K562 (cell line): ENCODE data around the gene CD93. TPM values are rescaled to one million over a fixed set of nuclear protein-coding genes. Genes with fewer than 3 reads are reported as not detected.
A peak's percentile ranks its signal among the peaks of the same experiment; 100 is the strongest.

Source experiments
- ATAC-seq: fragments of 200-7000 bp; cut with Tn5 transposase; 3 replicates; pipeline ENCODE4 v1.9.1; 2020; ENCODE audit warnings: moderate library complexity
- BruUV-seq: library from RNA; stranded (reverse); fragments of 400-500 nt; replicated peaks from 2 replicates; lab custom pipeline; 2021; lab: Mats Ljungman, UMichigan
- CTCF ChIA-PET: fragments of 300-600 bp; formaldehyde crosslinking; extraction: SDS; loops from one replicate; lab custom pipeline; 2021; ENCODE audit warnings: low intra/inter-chr PET ratio; lab: Yijun Ruan, JAX
- POLR2A ChIA-PET: fragments of 300-600, 350-650 bp; sonication (Branson Sonifier 250); formaldehyde crosslinking; extraction: SDS; loops from one replicate; lab custom pipeline; 2021; ENCODE audit warnings: antibody characterized with exemption, inconsistent platforms; lab: Yijun Ruan, JAX
- DNase-seq, 4 experiments: peaks; one replicate each; pipeline versions ENCODE4 v3.0.0 to v3.0.0-alpha.2; 2011 to 2018; ENCODE audit warnings: low spot score in 3 of 4, mixed read lengths in 3 of 4; ENCODE audit errors: extremely low read depth in 1 of 4
- FAIRE-seq: peaks from 2 replicates; lab custom pipeline; 2011; peaks lifted over from hg19 to GRCh38; lab: Jason Lieb, UNC
- H2AFZ ChIP-seq: 2 replicates; pipeline ENCODE4 v1.6.0; 2011; ENCODE audit warnings: low read depth, low read length, control low read depth, inconsistent platforms
- H3K27ac ChIP-seq: fragments of 200-600 bp; 3 replicates; pipeline ENCODE4 v1.8.0; 2011; ENCODE audit warnings: low read depth, mild to moderate bottlenecking, control low read depth, inconsistent platforms, low read length, moderate library complexity, mixed read lengths; ENCODE audit errors: extremely low read depth
- H3K27me3 ChIP-seq, 2 experiments: fragments of 300-600 bp in 1 of 2; 2 replicates in 1 of 2; 3 replicates in 1 of 2; pipeline versions ENCODE4 v1.6.0 to v1.8.0; 2011; ENCODE audit warnings: inconsistent platforms in 2 of 2, low read length in 2 of 2, mild to moderate bottlenecking in 1 of 2, mixed read lengths in 1 of 2, moderate library complexity in 1 of 2; ENCODE audit not compliant: control insufficient read depth in 2 of 2, insufficient read depth in 2 of 2
- H3K36me3 ChIP-seq: fragments of 300-600 bp; 3 replicates; pipeline ENCODE4 v1.8.0; 2011; ENCODE audit warnings: mild to moderate bottlenecking, low read length, inconsistent platforms; ENCODE audit not compliant: control insufficient read depth, insufficient read depth
- H3K4me1 ChIP-seq, 2 experiments: fragments of 200-600 bp in 1 of 2; replicated peaks in 1 of 2; 2 replicates in 1 of 2; 3 replicates in 1 of 2; pipeline versions ENCODE4 v1.5.1 to v1.8.0; 2011; ENCODE audit warnings: inconsistent platforms in 2 of 2, low read length in 2 of 2, mild to moderate bottlenecking in 1 of 2, mixed read lengths in 1 of 2, moderate library complexity in 1 of 2; ENCODE audit not compliant: control insufficient read depth in 2 of 2, insufficient read depth in 2 of 2
- H3K4me2 ChIP-seq: 2 replicates; pipeline ENCODE4 v1.6.1; 2011; ENCODE audit warnings: low read length, control low read depth, inconsistent platforms, mixed read lengths; ENCODE audit not compliant: insufficient read depth
- H3K4me3 ChIP-seq: fragments of 200-600 bp; sonication (generic), shearing (Covaris generic); 2 replicates; pipeline ENCODE4 v1.5.1; 2016; ENCODE audit warnings: control low read depth, inconsistent platforms
- H3K79me2 ChIP-seq: fragments of 200-600 bp; 3 replicates; pipeline ENCODE4 v1.8.0; 2011; ENCODE audit warnings: low read length, inconsistent platforms; ENCODE audit not compliant: control insufficient read depth, insufficient read depth
- H3K9ac ChIP-seq, 2 experiments: 2 replicates each; pipeline versions ENCODE4 v1.6.0 to v1.6.1; 2011; ENCODE audit warnings: low read depth in 2 of 2, low read length in 2 of 2, control low read depth in 1 of 2, inconsistent platforms in 1 of 2, mild to moderate bottlenecking in 1 of 2, mixed read lengths in 1 of 2; ENCODE audit not compliant: insufficient read depth in 1 of 2
- H3K9me1 ChIP-seq: one replicate; pipeline ENCODE4 v1.6.0; 2011; ENCODE audit warnings: inconsistent platforms, mild to moderate bottlenecking, low read length, moderate library complexity; ENCODE audit not compliant: control insufficient read depth, insufficient read depth
- H3K9me3 ChIP-seq: replicated peaks from 2 replicates; pipeline ENCODE4 v1.5.1; 2011; ENCODE audit warnings: low read depth, low read length, inconsistent platforms; ENCODE audit not compliant: control insufficient read depth, insufficient read depth
- H4K20me1 ChIP-seq: replicated peaks from 2 replicates; pipeline ENCODE4 v1.6.1; 2011; ENCODE audit warnings: low read length, inconsistent platforms, mixed read lengths; ENCODE audit not compliant: control insufficient read depth, insufficient read depth
- CXXC5 ChIP-seq: fragments of 250-450 bp; sonication (Bioruptor Pico); IDR thresholded peaks from 2 replicates; pipeline ENCODE4 v1.8.0; 2022; ENCODE audit warnings: inconsistent platforms, mild to moderate bottlenecking, moderate library complexity
- EP300 ChIP-seq: IDR thresholded peaks from 2 replicates; pipeline ENCODE4 v1.6.1; 2012; ENCODE audit warnings: low read length, improper control_type of control experiment
- ID3 ChIP-seq, 2 experiments: fragments of 250-450 bp in 1 of 2; fragments of 450-650 bp in 1 of 2; sonication (Bioruptor Pico) in 1 of 2; IDR thresholded peaks; 2 replicates each; pipeline versions ENCODE4 v1.6.1 to v1.8.0; 2016 to 2021; ENCODE audit warnings: mild to moderate bottlenecking in 2 of 2, moderate library complexity in 2 of 2, missing compliant biosample characterization in 1 of 2, missing genetic modification characterization in 1 of 2
- KDM5B ChIP-seq: fragments of 200-600 bp; sonication (generic); IDR thresholded peaks from 2 replicates; pipeline ENCODE4 v1.6.1; 2012; ENCODE audit warnings: low read depth, mild to moderate bottlenecking, moderate library complexity, low read length, control low read depth, inconsistent platforms; ENCODE audit not compliant: insufficient replicate concordance
- LEF1 ChIP-seq: fragments of 450-650 bp; IDR thresholded peaks from 2 replicates; pipeline ENCODE4 v1.6.1; 2016; ENCODE audit warnings: mild to moderate bottlenecking
- NR2C2 ChIP-seq, 2 experiments: fragments of 200-800 bp in 1 of 2; sonication (Bioruptor generic) in 1 of 2; sonication (generic) in 1 of 2; formaldehyde crosslinking in 1 of 2; IDR thresholded peaks; 2 replicates each; pipeline versions ENCODE4 v1.6.1 to v1.8.0; 2016 to 2022; ENCODE audit warnings: mild to moderate bottlenecking in 1 of 2, missing compliant biosample characterization in 1 of 2, missing genetic modification characterization in 1 of 2, missing genetic modification reagents in 1 of 2
- PTRF ChIP-seq: fragments of 450-650 bp; IDR thresholded peaks from 2 replicates; pipeline ENCODE4 v1.6.1; 2016; ENCODE audit warnings: mild to moderate bottlenecking, missing genetic modification characterization, missing compliant biosample characterization
- SMAD3 ChIP-seq: fragments of 450-650 bp; formaldehyde crosslinking; conservative IDR thresholded peaks from 2 replicates; pipeline ENCODE4 v1.4.0; 2020; ENCODE audit warnings: mild to moderate bottlenecking
- SMARCA4 ChIP-seq: fragments of 450-650 bp; IDR thresholded peaks from 2 replicates; pipeline ENCODE4 v1.6.1; 2016
- ZNF175 ChIP-seq: fragments of 200-800 bp; sonication (Bioruptor generic); IDR thresholded peaks from 2 replicates; pipeline ENCODE4 v1.6.1; 2016; ENCODE audit warnings: low read depth, mild to moderate bottlenecking, missing genetic modification characterization, missing compliant biosample characterization
- ZNF212 ChIP-seq: fragments of 450-650 bp; formaldehyde crosslinking; IDR thresholded peaks from 2 replicates; pipeline ENCODE4 v1.4.0; 2020; ENCODE audit warnings: mild to moderate bottlenecking
- ZNF584 ChIP-seq: fragments of 200-800 bp; sonication (Bioruptor generic); IDR thresholded peaks from 2 replicates; pipeline ENCODE4 v1.6.1; 2016; ENCODE audit warnings: low read depth, mild to moderate bottlenecking, missing genetic modification characterization, missing compliant biosample characterization
- ZNF592 ChIP-seq: fragments of 450-650 bp; IDR thresholded peaks from 2 replicates; pipeline ENCODE4 v1.6.1; 2017; ENCODE audit warnings: antibody characterized with exemption, mild to moderate bottlenecking
- WGBS: fragments of 100-300 bp; shearing (Covaris generic); methylation state at CpG from one replicate; pipeline ENCODE4 v1.1.6; 2016; ENCODE audit warnings: low coverage, mixed read lengths; ENCODE audit not compliant: insufficient coverage; ENCODE audit errors: missing lambda C conversion rate; 5-methylcytosine and 5-hydroxymethylcytosine counted together
- in situ Hi-C: fragments of 300-500 bp; cut with MboI; formaldehyde crosslinking; loops from 4 replicates; pipeline ENCODE4 v1.15.0; 2018; ENCODE audit warnings: inconsistent platforms, mixed read lengths
- intact Hi-C: fragments of 100-400 bp; cut with micrococcal nuclease; formaldehyde crosslinking; loops from 2 replicates; pipeline ENCODE4 v1.14.2; 2022
- polyA plus RNA-seq, 8 experiments: library from polyadenylated mRNA; depleted of rRNA in 4 of 8; stranded (reverse) in 5 of 8; unstranded in 3 of 8; fragments of >200 nt; fragmentation: Nextera tagmentation in 2 of 8; fragmentation: Illumina TruSeq in 1 of 8; extraction: Ambion mirVana in 2 of 8; extraction: Trizol in 1 of 8; gene quantifications; 2 replicates each; pipeline versions ENCODE4 v1.2.1 to v1.2.3, GENCODE V29; 2011 to 2014; ENCODE audit warnings: inconsistent platforms in 1 of 8, missing spikeins in 1 of 8
- total RNA-seq, 7 experiments: library from RNA; depleted of rRNA in 6 of 7; stranded (reverse); fragments of >200 nt in 6 of 7; fragmentation: Illumina TruSeq in 2 of 7; extraction: Trizol in 2 of 7; gene quantifications; 2 replicates each; pipeline versions ENCODE4 v1.2.1 to v1.2.3, GENCODE V29; 2011 to 2021; ENCODE audit warnings: low replicate concordance in 1 of 7

Gene CD93
- total and polyA plus RNA-seq, 9 of the 15 experiments (the other 6 are each of a cell fraction or from before 2014, with no cell fraction given) = 0.03 to 0.20 (median 0.05) TPM

GRCh38 chr20:23129891-23130621, 43.9 kb upstream of the CD93 start:
- H2AFZ ChIP-seq = no peak overlapping the region
- no TSS peak for BruUV-seq
- H3K9me3 ChIP-seq = no peaks in the 10 kb centered on the region
- DNase-seq = no peak
- H3K27ac ChIP-seq = no peak overlapping the region; the same call in 2 of the 3 replicates
- POLR2A ChIA-PET = interaction anchor here (1.4 to 4.2 kb wide), 2 partner anchors 12 to 13 kb away, joined by 6 to 35 read pairs; no protein-coding TSS in a partner anchor
- 57% methylated on average over 7 of the region's 12 CpGs for WGBS
- ATAC-seq = no peak
- no peak overlapping the region for H3K4me3 ChIP-seq
- no peaks in the 10 kb centered on the region for H4K20me1 ChIP-seq
- H3K4me1 ChIP-seq = peaks cover 49 to 67% of the 10 kb centered on the region in 2 experiments
- no peaks in the 10 kb centered on the region for H3K36me3 ChIP-seq
- CTCF ChIA-PET = interaction anchor here (0.5 kb wide), 1 partner anchor 337 kb away, joined by 3 read pairs; no protein-coding TSS in a partner anchor
- 0 out of 3 replicates have a peak, but pooled peaks cover 6% of the 10 kb centered on the region for H3K79me2 ChIP-seq
- peak overlapping the region; percentile 85 to 86; a peak in 2 of 4 replicates for H3K9ac ChIP-seq
- intact Hi-C loops (loop anchor here (5.0 kb wide), 4 partner anchors 38 to 718 kb away; no protein-coding TSS in a partner anchor), in situ Hi-C loops (no loop called here)
- H3K9me1 ChIP-seq = no peaks in the 10 kb centered on the region
- H3K27me3 ChIP-seq = no peaks in the 10 kb centered on the region
- no peak overlapping the region for H3K4me2 ChIP-seq
- no peak for FAIRE-seq
- TF ChIP-seq NR2C2 (CRISPR knock-in tag; IDR thresholded peaks at IDR 0.05) (no peak), NR2C2 (tag; IDR thresholded peaks at IDR 0.05) (peak; percentile 30; the same call in 1 of the 2 replicates), SMARCA4 (no peak), SMAD3 (CRISPR knock-in tag) (no peak), EP300 (no peak), ZNF584 (CRISPR knock-in tag) (no peak), LEF1 (no peak), ZNF212 (no peak), PTRF (tag) (peak; percentile 72), KDM5B (no peak), CXXC5 (CRISPR knock-in tag) (peak; percentile 52), ZNF592 (peak; percentile 92), ZNF175 (CRISPR knock-in tag) (peak; percentile 46; the same call in 1 of the 2 replicates), ID3 (CRISPR knock-in tag; IDR thresholded peaks at IDR 0.05) (no peak), ID3 (tag; IDR thresholded peaks at IDR 0.05) (0 out of 2 replicates have a peak, but pooled peaks have one; percentile 46)
